ENCODE data around the gene LIF. TPM values are rescaled to one million over a fixed set of nuclear protein-coding genes. Genes with fewer than 3 reads are reported as not detected.
"Not testable (repeated sequence)": the region's sequence is repeated elsewhere in the genome, so short reads cannot be mapped to it uniquely, and the experiment has no call there.

LIF gene
- polyA plus RNA-seq, 1 donor = 1.6 TPM

GRCh38 chr22:30225220-30225927 is 21.2 kb downstream of the LIF start:
- no peak for DNase-seq

DNA sequence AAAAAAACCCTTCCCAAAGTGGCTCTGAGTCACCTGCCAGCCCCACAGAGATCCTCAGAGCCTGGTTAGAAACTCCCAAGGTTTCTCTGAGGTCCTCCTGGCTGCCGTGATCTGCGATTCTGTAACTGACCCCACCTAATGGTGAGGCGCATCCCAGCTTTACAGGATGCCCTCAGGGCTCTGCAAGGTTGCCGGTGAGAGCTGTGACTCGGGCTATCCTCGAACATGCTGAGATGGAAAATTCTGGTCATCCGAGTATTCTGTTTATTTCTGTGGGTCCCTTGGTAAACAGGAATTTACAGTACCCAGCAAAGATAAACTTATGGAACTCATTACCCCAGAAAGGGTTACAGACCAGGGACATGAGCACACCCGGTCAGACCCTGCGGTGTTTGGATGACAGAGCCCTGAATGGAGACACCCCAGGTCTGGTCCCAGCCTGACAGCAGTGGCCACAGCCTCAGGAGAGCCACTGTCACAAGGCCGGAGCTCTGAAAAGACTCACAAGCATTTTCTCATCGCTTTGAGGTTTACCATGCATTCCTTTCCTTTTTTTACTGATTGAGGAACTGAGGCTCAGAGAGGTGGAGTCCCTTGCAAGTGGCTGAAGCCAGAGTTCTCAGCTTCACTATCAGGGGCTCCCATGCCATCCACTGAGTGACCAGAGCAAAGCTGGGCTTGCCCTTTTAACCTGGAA is 22.2 kb downstream of the LIF start:
- DNase-seq = no peak

GRCh38 chr22:30223303-30223702 is 23.3 kb downstream of the LIF start:
- DNase-seq = no peak

- no peak for DNase-seq
Measured at GRCh38 chr22:30222321-30222720, 24.2 kb downstream of the LIF start.

- DNase-seq = no peak
Measured at GRCh38 chr22:30221121-30221992, 25.2 kb downstream of the LIF start.

- DNase-seq = no peak
Measured at GRCh38 chr22:30220338-30221012, 26.1 kb downstream of the LIF start.

DNA sequence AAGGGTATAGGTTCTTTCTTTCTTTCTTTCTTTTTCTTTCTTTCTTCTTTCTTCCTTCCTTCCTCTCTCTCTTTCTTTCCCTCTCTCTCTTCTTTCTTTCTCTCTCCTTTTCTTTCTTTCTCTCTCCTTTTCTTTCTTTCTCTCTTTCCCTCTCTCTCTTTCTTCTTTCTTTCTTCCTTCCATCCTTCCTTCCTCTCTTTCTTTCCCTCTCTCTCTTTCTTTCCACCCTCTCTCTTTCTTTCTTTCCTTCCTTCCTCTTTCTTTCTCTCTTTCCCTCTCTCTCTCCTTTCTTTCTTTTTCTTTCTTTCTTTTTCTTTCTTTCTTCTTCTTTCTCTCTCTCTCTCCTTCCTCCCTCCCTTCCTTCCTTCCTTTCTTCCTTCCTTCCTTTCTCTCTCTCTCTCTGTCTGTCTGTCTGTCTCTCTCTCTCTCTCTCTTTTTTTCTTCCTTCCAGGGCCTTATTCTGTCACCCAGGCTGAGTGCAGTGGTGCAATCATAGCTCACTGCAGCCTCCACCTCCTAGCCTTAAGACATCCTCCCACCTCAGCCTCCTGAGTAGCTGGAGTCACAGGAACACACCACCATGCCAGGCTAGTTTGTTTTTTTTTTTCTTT is 26.8 kb downstream of the LIF start:
- DNase-seq = no peak

DNA sequence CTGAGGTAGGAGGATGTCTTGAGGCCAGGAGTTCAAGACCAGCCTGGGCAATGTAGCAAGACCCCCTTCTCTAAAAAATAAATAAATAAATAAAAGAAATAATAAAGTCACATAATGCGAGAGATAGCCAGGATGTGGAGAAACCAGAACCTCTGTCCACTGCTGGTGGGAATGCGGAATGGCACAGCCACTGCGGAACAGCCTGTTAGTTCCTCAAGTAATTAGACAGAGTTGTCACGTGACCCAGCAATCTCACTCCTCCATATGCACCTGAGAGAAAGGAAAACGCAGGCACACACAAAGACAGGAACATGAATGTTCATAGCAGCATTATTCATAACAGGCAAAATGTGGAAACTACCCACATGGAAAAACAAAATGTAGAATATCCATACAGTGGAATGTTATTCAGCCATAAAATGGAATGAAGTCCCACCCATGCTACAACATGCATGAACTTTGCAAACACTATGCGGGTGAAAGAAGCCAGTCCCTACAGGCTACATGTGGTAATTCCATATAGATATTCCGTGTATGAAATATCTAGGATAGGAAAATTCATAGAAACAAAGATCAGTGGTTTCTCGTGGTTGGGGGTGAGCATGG is 27.4 kb downstream of the LIF start:
- no peak for DNase-seq

- DNase-seq = no peak
Measured at GRCh38 chr22:30217698-30218560, 28.6 kb downstream of the LIF start.

DNA sequence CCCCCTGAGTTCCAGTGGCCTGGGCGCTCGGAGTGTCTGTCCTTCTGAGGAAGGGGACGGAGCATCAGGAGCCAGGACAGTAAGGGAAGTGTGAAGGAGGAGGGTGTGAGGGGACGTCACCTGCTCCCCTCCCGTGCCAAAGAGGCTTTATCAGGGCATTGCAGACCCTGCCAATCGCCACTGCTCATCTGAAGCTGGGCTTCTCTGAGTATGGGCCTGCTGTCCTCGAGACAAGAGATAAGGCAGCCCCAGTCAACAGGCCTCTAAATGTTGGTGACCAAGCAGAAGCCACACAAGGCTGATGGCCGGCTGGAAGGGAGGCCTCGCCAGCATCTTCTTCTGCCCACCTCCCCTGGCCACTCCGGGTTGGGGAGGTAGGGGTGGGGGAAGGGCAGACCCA is 29.8 kb downstream of the LIF start:
- DNase-seq = no peak

- not testable (repeated sequence) for DNase-seq
Measured at GRCh38 chr22:30216272-30216671, 30.3 kb downstream of the LIF start.

GRCh38 chr22:30214703-30215407 is 31.7 kb downstream of the LIF start:
- DNase-seq = no peak

- no peak for DNase-seq
Measured at GRCh38 chr22:30212996-30213441, 33.5 kb downstream of the LIF start.

GRCh38 chr22:30212363-30212995 is 34.1 kb downstream of the LIF start:
- DNase-seq = no peak

GRCh38 chr22:30211124-30211820 is 35.3 kb downstream of the LIF start:
- no peak for DNase-seq

- no peak for DNase-seq
Measured at GRCh38 chr22:30210235-30210909, 36.2 kb downstream of the LIF start.

- no peak for DNase-seq
Measured at GRCh38 chr22:30209642-30210041, 36.9 kb downstream of the LIF start.

All from left kidney (tissue), 2 donors.